Measurements from ENCODE around the gene MRRF.

MRRF gene

DNA sequence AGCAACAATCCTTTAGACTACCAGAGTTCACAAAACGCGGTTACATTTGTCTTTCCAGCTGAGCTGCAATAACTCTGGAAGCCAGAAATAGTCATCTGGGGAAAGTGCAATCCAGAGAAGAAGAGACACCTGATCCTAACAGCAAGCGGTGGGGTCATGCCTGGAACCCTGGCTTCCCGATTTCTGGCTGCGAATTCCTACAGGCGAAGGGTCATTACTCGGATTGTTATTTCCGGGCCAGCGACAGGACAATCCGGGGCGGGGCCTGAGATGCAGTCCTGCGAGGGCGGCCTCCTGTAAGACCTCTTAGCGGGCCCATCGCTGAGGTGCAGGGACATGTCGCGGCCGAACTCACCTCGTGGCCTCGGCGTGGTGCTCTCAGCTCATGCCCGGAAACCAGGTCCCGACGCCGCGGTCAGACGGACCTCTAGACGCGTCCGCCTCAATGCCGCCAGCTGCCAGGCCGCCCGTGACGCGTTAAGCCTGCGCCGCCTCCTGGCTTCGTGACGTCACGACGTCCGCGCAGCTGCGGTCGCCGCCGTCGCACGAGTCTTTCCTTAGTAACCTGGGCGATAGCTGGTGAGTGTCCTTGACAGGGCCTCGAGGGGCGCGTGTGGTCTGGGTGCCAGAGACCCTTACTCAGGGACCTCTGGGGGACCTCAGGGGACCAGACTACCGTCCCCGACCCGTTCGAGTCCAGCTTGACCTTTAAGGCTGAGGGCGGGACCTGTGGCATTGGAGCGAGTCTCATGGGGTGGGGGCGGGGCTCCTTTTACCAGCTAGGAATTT lies at the start of gene MRRF, which contains the start of gene RBM18:
Gene MRRF (plus strand): TSS at position 523 of the 789 bp plus-strand sequence. CDS start 6,010 bp downstream, outside the sequence.
Gene RBM18 (minus strand): TSS at position 481 of the 789 bp plus-strand sequence. CDS start 3,348 bp downstream, outside the sequence.
- DNase-seq (ENCODE audit: low spot score), result peak; percentile 94

DNA sequence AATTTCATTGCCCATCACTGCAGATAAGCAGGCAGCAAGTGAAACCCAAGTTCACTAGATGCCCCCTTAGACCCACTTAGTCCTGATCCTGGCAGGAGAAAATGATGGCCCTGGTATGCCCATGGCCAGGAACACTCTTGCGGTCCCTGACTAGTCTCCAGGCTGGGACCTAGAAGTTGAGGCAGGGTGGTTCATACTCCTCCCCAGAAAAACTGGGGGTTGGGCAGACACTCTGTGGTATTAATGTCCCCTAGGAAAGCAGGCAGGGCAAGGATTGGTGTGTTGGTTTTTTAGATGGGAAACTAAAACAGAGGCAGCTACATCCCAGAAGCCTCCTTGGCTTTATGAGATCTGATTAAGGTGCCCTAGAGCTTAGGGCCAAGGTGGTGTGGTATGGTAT lies 49.0 kb upstream of the MRRF start:
- DNase-seq (ENCODE audit: low spot score), result no peak

DNA sequence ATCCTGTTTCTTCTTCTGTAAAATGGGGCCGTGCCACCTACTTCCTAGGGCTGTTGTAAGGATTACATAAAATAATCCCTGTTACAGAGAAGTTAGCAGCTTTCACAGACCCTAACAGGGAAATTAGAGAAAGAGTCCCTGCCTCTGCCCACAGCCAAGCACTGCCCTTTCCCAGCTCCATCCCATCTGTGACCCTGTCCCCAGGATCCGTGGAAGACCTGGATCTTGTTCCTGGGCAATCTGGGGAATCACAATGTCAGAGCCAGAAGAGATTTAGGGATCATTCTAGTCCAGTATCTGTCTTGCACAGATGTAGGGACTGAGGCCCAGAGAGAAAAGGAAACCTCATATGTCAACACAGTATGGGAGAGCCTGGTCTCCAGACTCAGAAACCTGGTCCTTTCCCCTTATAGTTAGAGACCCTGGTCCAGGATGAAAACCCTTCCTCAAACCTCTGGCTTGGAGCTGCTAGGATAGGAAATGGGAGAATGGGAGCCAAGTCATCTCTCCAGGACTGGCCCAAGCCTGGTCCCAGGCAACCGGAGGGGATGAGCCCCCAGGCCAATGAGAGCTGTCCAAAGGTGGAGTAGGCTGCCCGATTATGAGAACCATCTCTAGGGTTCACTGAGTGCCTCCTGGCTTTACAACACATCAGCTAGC lies 48.4 kb upstream of the MRRF start:
- no peak for DNase-seq (ENCODE audit: low spot score)

GRCh38 chr9:122216798-122217418 lies 47.8 kb upstream of the MRRF start:
- no peak for DNase-seq (ENCODE audit: low spot score)

DNA sequence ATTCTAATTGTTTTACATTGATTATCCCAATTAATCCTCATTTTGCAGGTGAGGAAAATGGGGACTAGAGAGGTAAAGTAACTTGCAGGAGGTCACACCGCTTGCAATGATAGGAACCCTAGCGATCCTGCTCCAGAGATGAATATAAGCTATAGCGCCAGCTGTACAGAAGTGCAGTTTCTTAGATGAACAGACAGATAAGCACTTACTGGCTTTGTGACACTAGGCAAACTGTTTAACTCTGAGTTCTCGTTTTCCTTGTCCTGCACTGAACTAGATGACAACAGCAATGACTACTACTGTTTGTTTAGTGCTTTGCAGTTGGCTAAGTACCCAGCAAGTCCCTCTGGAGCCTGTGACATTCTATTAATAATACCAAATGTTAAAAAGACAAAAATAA lies 47.0 kb upstream of the MRRF start:
- no peak for DNase-seq (ENCODE audit: low spot score)

- DNase-seq (ENCODE audit: low spot score), result no peak
Measured at GRCh38 chr9:122218071-122218934, 46.4 kb upstream of the MRRF start.

DNA sequence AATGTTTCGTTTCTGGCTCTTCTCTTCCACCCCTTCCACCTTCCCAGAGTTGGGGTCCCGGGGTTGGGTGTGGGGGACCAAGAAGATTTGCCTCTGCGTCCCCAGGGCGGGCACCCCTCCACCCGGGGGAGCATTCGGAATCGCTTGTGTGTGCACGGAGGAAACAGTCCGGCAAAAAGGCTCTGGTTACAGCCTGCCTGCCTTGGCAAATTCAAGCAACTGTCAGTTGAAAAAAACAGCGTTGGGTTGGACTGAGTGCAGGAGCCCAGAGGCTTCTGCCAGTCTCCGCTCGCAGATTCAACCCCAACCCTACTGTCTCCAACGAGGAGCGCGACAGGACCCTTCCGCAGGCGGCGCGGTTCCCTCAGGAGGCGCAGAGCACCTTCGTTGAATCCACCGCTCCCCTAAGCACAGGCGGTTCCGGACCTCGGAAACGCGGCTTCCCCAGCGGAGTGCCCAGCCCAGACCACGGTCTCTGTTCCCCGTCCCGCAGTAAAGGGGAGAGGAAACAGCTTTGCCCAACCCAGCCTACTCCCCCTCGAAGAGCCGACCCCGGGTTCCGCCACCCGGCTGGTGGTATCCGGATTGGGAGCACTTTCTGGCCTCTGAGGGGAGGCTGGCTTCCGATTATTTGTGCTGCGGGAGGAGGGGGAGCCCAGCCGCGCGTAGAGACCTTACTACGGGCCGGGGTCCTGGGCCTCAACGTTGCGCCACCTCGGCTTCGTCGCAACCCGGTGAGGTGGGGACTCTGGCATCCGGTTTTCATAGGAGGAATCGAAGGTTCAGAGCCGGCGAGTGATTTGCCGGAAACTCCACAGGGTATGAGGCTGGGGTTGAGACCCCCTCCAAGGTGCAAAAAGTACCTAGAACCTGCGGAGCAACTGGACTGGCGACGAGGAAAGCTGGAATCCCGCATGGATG lies 45.5 kb upstream of the MRRF start:
- no peak for DNase-seq (ENCODE audit: low spot score)

DNA sequence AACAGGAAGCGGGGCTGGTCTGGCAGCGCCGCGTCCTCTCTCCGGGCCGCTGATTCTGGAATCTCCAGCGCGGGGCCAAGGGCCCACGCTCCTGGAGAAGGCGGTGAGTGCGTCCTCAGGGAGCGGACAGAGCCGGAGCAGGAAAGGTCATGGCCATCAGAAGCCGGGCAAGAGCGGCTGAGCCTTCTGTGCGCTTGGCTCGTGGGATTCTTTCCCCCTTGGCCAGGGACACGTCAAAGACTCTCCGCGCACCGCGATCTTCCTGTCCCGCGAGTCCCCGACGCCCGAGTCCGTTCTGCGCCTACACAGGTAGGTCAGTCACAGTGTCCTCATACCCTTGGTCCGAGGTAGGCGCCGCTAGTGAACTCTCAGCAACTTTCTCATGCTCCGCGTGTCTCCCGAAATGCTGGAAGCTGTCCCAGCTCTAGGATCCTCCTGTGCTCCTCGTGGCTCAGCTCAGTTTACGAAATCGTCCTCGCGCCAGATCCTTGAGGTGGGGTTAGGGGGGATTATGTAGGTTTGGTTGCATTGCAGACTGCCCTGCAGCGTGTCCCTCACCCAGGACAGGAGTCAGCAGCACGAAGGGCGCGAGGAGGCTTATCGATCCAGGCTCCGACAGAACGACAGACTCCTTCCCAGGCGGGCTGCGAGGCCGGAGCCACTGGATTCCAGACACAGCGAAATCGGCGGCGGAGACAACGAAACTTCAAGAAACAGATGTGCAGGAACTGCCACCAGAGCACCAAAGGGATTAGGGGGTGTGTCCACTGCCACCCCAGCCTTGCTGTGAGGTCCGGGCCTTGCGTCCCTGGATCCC lies 44.6 kb upstream of the MRRF start:
- no peak for DNase-seq (ENCODE audit: low spot score)

- no peak for DNase-seq (ENCODE audit: low spot score)
Measured at GRCh38 chr9:122220673-122221182, 44.0 kb upstream of the MRRF start.

DNA sequence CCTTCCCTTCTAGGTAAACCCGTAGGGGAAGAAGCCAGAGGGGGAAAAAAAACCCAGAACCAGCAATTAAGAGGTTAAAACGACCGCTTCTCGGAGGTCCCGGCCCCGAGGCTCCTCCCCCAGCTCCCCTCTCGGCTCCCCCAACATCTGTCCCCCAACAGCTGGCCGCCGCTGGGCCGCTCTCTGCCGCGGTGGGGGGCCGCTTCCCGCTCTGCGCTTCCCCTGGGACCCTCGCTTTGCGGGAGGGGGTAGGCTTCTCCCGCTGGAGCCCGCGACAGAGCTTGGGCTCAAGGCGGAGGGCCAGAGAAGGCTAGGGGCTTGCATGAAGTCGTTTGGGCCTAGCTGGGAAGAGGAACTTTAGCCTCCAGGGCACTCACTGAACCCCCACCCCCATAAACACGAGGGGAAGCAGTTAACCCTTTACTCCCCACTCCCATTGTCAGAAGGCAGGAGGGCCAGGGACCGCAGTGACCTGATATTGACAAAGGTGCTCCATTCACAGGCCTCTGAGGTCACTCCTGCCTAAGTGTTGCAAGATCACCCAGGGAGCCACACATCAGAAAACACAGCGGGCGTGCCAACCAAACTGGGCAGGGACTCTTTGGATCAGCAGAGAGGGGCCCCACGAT lies 43.4 kb upstream of the MRRF start:
- no peak for DNase-seq (ENCODE audit: low spot score)

- no peak for DNase-seq (ENCODE audit: low spot score)
Measured at GRCh38 chr9:122222791-122223190, 41.9 kb upstream of the MRRF start.

- no peak for DNase-seq (ENCODE audit: low spot score)
Measured at GRCh38 chr9:122223435-122223834, 41.2 kb upstream of the MRRF start.

GRCh38 chr9:122225312-122226141 lies 39.2 kb upstream of the MRRF start:
- DNase-seq (ENCODE audit: low spot score), result no peak

DNA sequence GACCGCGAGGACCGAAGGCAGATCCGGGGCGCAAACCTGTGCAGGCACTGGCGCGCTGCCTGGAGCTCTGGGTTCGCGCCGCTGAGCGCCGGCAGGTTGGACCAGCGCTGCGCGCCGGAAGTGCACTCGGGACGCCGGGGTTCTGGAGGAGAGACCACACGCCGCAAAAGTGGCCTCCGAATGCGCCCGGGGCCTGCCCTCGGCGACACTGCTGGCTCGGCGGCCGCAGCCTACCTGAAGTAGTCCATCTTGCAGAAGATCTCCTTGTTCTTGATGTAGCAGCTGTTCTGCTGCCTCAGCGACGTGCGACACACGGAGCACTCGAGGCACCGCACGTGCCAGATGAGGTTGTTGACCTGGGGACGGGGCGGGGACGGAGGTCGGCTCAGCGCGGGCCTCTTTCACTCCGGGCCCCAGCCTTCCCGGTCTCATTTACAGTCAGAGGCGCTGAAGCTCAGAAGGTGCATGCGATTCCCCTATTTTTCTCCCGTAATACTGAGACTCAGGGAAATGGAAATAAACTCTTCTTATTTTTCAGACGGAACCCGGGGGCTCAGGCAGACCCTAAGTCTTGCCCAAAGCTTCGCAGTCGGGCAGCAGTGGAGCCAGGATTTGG lies 38.4 kb upstream of the MRRF start:
- no peak for DNase-seq (ENCODE audit: low spot score)

DNA sequence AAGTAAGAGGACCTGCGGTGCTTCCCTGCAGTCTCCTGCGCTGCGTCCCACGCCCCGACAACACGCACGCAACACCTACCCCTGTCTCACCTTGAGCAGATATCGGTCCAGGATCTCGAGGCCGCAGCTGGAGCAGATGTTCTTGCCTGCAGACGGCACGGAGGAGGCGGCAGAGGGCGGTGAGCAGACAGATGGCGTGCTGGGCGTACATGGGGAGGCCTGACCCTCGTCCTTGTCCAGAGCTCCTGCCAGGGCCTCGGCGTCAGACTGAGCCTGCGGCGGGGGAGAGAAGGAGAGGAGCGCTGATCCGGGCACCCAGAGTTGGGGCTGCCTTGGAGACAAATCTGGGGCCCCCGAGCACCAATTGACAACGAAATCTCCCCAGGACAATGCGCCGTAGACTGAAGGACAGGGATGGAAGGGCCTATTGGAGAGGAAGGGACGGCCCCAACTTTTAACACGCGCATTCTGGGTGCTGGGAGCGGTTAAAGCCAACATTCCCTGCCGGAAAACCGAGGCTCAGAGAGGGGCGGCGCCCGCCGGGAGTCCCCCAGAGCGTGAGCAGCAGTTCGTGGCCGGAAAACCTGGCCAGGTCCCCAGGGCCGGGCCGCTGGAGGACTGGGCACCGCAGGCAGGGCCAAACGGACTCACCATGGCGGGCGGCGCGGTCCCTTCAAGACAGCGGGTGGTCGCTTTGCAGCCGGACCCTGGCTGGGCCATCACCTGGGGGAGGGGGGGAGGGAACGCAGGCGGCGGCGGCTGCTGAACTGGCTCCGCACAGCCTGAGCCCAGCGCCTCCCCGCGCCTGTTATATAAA lies 37.7 kb upstream of the MRRF start:
- no peak for DNase-seq (ENCODE audit: low spot score)

DNA sequence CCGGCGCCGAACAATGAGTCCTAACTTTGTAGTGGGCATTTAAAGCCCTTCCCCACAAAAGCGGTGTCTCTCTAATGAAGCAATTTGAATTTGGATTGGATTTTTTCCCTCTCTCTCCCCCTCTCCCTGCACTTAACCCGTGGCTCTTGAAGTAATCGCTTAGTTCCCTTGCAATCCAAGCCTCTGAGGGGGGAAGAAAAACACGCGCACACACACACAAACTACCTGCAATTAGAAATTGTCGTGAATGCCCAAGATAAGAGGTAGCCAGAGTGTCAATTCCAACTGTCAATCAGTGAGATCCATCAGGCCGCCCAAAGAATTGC lies 37.1 kb upstream of the MRRF start:
- DNase-seq (ENCODE audit: low spot score), result no peak

DNA sequence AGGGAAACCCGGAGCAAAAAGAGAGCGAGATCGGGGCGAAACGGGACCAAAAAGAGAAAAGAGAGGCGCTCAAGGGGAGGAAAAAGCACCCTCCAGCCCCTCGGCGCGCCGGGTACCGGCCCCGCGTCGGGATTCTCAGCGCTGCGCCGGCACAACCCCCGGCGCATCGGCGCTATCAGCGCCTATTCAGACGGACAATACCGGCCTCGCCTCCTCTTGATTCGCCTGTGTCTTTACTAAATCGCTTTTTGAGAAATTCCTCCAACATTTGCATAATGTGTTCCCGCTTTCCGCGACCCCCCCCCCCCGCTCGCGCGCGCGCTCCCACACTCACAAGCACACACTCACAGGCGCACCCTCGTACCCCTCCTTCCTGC lies 36.5 kb upstream of the MRRF start:
- no peak for DNase-seq (ENCODE audit: low spot score)

Data from hematopoietic multipotent progenitor cell treated with erythropoietin and hydrocortisone succinate and interleukin-3 and kit ligand, for 17 days (in vitro differentiated cells).